GM12801 (cell line): ENCODE results near the gene NHSL1.

Experiments used
- CTCF ChIP-seq: IDR thresholded peaks from one replicate; pipeline ENCODE4 v1.5.1; 2011; ENCODE audit warnings: control low read depth; ENCODE audit not compliant: insufficient read length; ENCODE audit errors: extremely low read depth

The NHSL1 gene

GRCh38 chr6:138403801-138404665, 95.3 kb downstream of the NHSL1 start, which contains the start of gene HEBP2:
Gene HEBP2, plus strand, starts transcription at chr6:138404223. Its CDS starts 273 bp downstream, at chr6:138404496.
- no peak for TF ChIP-seq CTCF

GRCh38 chr6:138403324-138403800, 95.9 kb downstream of the NHSL1 start:
- TF ChIP-seq CTCF = no peak

- TF ChIP-seq CTCF = no peak
Measured at GRCh38 chr6:138402838-138403187, 96.5 kb downstream of the NHSL1 start.

GRCh38 chr6:138401960-138402837, 97.1 kb downstream of the NHSL1 start:
- TF ChIP-seq CTCF = no peak

GRCh38 chr6:138400326-138400725, 99.0 kb downstream of the NHSL1 start:
- TF ChIP-seq CTCF = no peak

GRCh38 chr6:138397128-138398122, 101.9 kb downstream of the NHSL1 start:
- no peak for TF ChIP-seq CTCF
